GM18502 (cell line): Measurements from ENCODE around the gene SUN2.

Experiments
- ATAC-seq: cut with Tn5 transposase; IDR thresholded peaks from one replicate; pipeline ENCODE4 v1.9.1; 2021; ENCODE audit warnings: mild to moderate bottlenecking; ENCODE audit not compliant: unreplicated experiment, poor library complexity

The SUN2 gene

DNA sequence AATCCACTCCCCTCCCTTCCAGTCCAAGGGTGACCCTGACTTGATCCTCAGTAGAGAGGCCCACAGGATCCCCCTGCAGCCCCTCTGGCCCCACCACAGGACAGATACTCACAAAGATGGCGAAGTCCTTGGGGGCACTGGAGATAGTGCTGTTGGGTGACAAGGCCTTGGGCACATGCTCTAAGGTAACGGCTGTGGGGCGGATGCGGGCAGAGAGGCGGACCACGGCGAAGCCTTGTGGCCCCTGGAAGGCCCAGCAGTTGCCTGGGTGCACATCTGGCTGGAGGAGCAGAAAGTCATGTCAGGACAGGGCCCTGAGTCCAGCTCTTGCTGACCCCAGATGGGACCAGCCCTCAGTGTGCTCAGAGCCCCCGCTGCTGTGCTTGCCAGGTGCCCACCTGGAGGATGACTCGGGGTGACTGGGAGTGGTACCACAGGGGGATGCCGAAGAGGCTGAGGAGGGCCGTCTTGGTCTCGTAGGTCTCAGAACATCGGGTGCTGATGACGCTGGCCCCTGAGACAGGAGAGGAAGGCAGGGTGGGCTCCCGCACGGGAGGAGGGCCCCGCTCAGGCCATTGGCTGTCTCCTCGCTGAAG is 17.2 kb downstream of the SUN2 start:
- no peak for ATAC-seq

- ATAC-seq, result no peak
These were observed 18.3 kb downstream of the SUN2 start for GRCh38 chr22:38737302-38738060.

DNA sequence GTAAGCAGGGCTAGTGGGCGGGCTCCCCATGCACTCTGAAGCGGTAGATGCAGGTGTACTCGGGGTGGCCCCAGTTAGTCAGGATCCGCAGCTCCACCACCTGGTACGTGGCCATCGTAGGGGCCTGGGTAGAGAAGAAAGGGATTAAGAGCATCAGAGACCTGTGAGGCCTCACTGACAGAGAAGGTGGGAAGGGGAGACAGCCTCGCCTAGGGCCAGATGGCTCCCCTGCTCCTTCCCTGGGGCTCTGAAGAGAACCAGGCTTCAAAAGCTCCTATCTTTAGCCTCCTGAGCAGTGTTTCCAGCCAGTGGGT is 19.6 kb downstream of the SUN2 start:
- no peak for ATAC-seq

GRCh38 chr22:38735465-38736256 is 20.1 kb downstream of the SUN2 start:
- no peak for ATAC-seq

DNA sequence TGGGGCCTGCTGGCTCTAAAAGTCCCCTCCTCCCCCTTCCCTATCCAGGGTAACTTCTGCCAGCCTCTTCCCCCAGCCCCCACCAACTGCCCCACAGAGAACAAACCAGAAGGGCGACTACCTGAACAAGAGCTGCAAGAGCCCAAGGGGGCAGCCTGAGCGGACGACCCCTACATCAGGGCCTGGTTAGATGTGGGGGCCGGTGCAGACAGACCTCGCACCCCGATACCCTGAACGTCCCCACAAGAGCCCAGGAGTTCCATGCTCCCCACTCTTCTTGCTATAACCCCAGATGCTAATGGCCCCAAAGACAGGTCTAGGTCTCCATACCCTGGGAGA is 20.7 kb downstream of the SUN2 start:
- no peak for ATAC-seq

DNA sequence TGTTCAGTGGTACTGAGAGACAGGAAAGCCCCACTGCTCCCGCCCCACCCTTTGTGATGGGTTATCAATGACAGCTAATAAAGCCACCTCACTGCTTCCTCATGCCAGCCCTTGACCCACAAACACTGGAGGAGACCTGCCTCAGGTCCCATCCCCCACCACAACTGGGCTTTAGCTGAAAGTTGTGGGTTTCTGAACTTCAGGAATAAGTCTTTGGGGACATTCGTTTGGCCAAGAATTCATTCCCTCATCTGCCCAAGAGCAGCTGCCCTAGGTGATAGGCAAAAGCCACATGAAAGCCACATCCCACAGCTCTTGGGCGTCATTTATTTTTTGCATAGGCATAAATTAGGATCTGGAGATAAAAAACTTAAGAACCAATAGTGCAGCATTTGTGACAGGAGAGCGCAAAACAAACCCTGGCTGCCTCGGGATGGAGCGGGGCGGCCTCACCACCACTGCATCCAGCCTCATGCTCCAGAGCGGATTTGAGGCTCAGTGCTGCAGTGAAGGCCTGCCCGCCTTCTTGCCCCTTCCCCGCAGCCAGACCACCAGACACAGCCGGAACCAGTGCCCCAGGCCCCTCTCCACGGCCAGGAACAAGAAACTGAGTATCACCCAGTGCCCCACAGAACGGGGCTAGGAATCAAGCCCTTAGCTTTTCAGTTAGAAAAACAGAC is 21.2 kb downstream of the SUN2 start:
- ATAC-seq, result no peak

- no peak for ATAC-seq
These were observed 21.9 kb downstream of the SUN2 start for GRCh38 chr22:38733724-38734381.

DNA sequence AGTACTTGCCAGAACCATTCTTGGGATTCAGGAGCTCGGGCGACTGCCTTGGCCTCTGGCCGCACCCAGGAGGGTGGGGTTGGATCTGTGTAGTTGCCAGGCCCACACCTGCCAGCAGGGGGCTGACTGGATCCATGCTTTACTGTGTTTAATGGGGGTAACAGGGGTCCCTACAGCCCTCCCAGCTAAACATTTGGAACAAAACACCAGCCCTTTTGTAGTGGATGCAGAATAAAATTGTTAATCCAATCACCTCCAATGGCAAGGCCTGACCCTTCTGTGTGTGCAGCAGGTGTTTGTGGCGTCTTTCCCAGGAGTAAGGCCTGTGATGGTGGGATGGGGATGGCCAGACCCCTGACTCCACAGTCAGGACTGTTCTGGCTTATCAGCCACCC is 22.5 kb downstream of the SUN2 start:
- ATAC-seq, result no peak

GRCh38 chr22:38732251-38732815 is 23.5 kb downstream of the SUN2 start:
- ATAC-seq, result no peak

- ATAC-seq, result no peak
These were observed 24.1 kb downstream of the SUN2 start for GRCh38 chr22:38731703-38732161.

DNA sequence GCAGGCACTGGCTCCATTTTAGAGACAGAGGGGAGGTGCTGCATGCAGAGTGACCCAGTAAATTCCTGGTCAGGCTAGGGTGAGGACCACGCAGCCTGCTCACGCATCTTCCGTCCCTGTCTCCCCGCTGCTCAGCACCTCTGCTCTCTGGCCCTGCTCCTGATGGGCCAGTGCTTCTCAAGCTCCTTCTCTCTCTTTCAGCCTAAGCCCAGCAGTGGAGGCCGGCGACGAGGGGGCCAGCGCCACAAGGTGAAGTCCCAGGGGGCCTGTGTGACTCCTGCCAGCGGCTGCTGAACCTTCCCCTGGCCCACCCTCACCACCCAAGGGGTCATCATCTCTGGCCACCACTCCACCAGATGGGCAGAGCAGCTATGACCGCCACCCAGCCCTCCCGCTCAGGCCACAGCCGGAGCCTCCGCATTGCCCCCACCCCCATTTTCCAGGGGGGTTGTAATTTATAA is 25.4 kb downstream of the SUN2 start:
- ATAC-seq, result no peak

- no peak for ATAC-seq
These were observed 25.9 kb downstream of the SUN2 start for GRCh38 chr22:38729946-38730345.

GRCh38 chr22:38728871-38729796 is 26.7 kb downstream of the SUN2 start:
- no peak for ATAC-seq

GRCh38 chr22:38727530-38728451 is 28.0 kb downstream of the SUN2 start:
- ATAC-seq, result no peak

GRCh38 chr22:38727123-38727522 is 28.7 kb downstream of the SUN2 start:
- ATAC-seq, result no peak

GRCh38 chr22:38725900-38726655 is 29.7 kb downstream of the SUN2 start:
- ATAC-seq, result no peak

DNA sequence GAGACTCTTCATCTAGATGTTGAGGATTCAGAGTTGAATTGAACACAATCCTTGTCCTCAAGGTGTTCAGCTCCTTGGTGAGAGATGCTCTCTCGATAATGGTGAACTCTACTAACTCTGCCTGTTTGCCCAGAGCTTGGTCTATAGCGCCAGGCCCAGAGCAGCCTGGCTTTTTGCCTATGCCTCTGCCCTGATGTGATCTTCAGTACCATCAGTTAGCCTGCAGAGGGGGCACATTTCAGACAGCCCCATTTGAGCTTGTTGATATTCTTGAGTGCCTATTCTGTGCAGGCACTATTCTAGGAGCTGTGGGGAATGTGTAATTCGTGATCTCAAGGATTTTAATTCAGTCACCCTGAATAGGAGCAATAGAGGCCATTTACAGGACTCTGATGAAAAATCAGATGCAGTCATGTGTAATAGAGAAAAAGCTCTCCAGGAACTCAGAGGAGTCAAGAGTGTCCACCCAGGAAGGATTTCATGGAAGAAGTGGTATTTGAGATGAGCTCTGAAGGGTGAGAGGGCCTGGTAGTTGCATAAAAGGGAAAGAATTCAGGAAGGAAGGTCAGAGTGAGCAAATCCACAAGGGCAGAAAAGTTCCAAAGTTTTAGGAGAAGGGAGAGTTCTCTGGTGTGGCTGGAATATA is 30.7 kb downstream of the SUN2 start:
- no peak for ATAC-seq
